Left lung (tissue), 10 donors: ENCODE data around the gene LRRK1. TPM values are rescaled to one million over a fixed set of nuclear protein-coding genes. Genes with fewer than 3 reads are reported as not detected.

Experiments used
- ATAC-seq: fragments of 200-7000 bp; cut with Tn5 transposase; one replicate; pipeline ENCODE4 v1.9.1; 2020; ENCODE audit warnings: moderate library complexity
- DNase-seq, 4 donors: peaks; one replicate each; pipeline ENCODE4 v3.0.0-alpha.2; 2013 to 2020
- H3K27ac ChIP-seq, 2 donors: fragments of 200-600 bp; sonication (generic) in 1 of 2; one replicate each; pipeline versions ENCODE4 v1.5.0 to v1.8.0; 2020 to 2021
- H3K27me3 ChIP-seq, 2 donors: fragments of 200-600 bp; sonication (generic) in 1 of 2; one replicate each; pipeline versions ENCODE4 v1.5.0 to v1.8.0; 2020 to 2021
- H3K36me3 ChIP-seq, 2 donors: fragments of 200-600 bp; sonication (generic) in 1 of 2; one replicate each; pipeline versions ENCODE4 v1.5.0 to v1.8.0; 2020 to 2021
- H3K4me1 ChIP-seq, 2 donors: fragments of 200-600 bp; one replicate each; pipeline ENCODE4 v1.8.0; 2021
- H3K4me3 ChIP-seq, 2 donors: fragments of 200-600 bp; sonication (generic) in 1 of 2; one replicate each; pipeline versions ENCODE4 v1.5.0 to v1.8.0; 2020 to 2021; ENCODE audit warnings: mild to moderate bottlenecking in 1 of 2
- H3K9me3 ChIP-seq, 2 donors: fragments of 200-600 bp; sonication (generic) in 1 of 2; one replicate each; pipeline versions ENCODE4 v1.5.0 to v1.8.0; 2020 to 2021
- intact Hi-C, 2 donors: fragments of 100-400 bp; cut with DNase I; formaldehyde crosslinking; loops; one replicate each; pipeline versions ENCODE4 v1.11.2 to v1.14.2; 2022
- polyA plus RNA-seq, 6 donors: library from polyadenylated mRNA; unstranded; fragments of 120-200 nt; gene quantifications; one replicate each; pipeline ENCODE4 v1.2.1, GENCODE V29; 2013; ENCODE audit not compliant: insufficient read length in 6 of 6
- total RNA-seq, 2 donors: library from RNA; stranded (reverse); fragmentation: NEBNext Ultra II Directional; extraction: Animal tissue kit (Norgen Biotek cat#: 25700); gene quantifications; one replicate each; pipeline ENCODE4 v1.2.1, GENCODE V29; 2021
- TF ChIP-seq, protein P1 (sequence below), 2 donors: fragments of 200-600 bp; sonication (generic) in 1 of 2; IDR thresholded peaks; one replicate each; pipeline versions ENCODE4 v1.5.0 to v1.8.0; 2021; ENCODE audit warnings: antibody characterized with exemption in 2 of 2
- donor health status: DM: no; HTN: yes; CAD: no.
- donor health status: DM: no; HTN: no; CAD: no.

The LRRK1 gene
- total and polyA plus RNA-seq, 8 donors, result 1.9 to 24.2 (median 3.0) TPM

DNA sequence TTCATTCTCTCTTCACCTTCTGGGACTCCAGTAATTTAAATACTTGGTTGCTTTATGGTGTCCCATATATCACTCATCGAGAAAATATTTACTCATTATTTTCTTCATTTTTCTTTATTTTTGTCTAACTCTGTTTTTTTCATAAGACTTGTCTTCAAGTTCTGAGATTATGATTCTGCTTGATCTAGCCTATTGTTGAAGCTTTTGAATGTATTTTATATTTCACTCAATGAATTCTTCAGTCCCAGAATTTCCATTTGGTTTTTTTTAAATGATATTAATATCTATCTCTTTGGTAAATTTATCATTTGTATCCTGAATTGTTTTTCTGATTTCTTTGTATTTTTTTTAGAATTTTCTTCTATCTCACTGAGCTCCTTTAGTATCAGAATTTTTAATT lies 117.0 kb downstream of the LRRK1 start:
- no peak overlapping the region for H3K27ac ChIP-seq
- DNase-seq (no peak), ATAC-seq (no peak)
- H3K4me1 ChIP-seq, result no peaks in the 10 kb centered on the region
- H3K36me3 ChIP-seq, result peaks cover 0 to 30% of the 10 kb centered on the region in 2 donors
- H3K9me3 ChIP-seq, result peaks cover 0 to 4% of the 10 kb centered on the region in 2 donors
- no peaks in the 10 kb centered on the region for H3K27me3 ChIP-seq
- intact Hi-C loops, result no loop called here
- TF ChIP-seq, protein P1, sequence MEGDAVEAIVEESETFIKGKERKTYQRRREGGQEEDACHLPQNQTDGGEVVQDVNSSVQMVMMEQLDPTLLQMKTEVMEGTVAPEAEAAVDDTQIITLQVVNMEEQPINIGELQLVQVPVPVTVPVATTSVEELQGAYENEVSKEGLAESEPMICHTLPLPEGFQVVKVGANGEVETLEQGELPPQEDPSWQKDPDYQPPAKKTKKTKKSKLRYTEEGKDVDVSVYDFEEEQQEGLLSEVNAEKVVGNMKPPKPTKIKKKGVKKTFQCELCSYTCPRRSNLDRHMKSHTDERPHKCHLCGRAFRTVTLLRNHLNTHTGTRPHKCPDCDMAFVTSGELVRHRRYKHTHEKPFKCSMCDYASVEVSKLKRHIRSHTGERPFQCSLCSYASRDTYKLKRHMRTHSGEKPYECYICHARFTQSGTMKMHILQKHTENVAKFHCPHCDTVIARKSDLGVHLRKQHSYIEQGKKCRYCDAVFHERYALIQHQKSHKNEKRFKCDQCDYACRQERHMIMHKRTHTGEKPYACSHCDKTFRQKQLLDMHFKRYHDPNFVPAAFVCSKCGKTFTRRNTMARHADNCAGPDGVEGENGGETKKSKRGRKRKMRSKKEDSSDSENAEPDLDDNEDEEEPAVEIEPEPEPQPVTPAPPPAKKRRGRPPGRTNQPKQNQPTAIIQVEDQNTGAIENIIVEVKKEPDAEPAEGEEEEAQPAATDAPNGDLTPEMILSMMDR (IDR thresholded peaks at IDR 0.05), result no peak
- H3K4me3 ChIP-seq, result no peak overlapping the region

DNA sequence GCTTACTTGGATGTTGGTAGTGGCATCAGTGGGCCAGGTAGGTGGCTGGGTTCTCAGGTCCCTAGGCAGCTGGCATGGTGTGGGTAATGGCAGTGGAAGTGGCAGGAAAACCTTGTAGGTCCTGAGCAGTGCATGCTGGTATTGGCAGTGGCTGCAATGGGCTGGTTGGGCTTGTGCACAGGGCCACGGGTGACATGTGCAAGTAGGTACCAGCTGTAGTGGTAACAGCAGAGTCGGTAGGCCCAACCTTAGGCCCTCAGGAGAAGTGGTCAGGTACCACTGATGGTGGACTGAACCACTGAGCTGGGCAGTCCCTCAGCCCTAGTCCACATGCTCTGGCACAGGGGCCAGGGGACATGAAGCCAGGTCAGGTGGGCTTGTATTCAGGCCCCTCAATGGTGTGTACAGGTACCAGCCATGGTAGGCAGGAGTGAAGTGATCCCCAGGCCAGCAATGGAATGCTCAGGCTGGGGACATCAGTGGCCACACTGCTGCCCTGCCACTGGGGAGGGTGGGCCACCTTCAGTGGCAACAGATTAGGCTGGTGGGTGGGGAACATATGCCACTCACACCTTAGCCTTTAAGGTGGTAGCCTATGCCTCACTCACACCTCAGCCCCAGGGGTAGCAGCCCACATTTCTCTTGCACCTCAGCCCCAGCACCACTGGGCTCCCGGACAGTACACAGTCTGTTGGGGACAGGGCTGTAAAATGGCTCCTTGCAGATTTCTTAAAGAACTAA lies 118.1 kb downstream of the LRRK1 start:
- intact Hi-C loops, result no loop called here
- ATAC-seq (no peak), DNase-seq (peak in 1 of 4 donors; percentile 16)
- H3K36me3 ChIP-seq, result peaks cover 0 to 32% of the 10 kb centered on the region in 2 donors
- H3K9me3 ChIP-seq, result peaks cover 0 to 6% of the 10 kb centered on the region in 2 donors
- H3K27me3 ChIP-seq, result no peaks in the 10 kb centered on the region
- TF ChIP-seq, protein P1 (IDR thresholded peaks at IDR 0.05), result no peak
- H3K4me3 ChIP-seq, result no peak overlapping the region
- H3K4me1 ChIP-seq, result no peaks in the 10 kb centered on the region
- H3K27ac ChIP-seq, result no peak overlapping the region

DNA sequence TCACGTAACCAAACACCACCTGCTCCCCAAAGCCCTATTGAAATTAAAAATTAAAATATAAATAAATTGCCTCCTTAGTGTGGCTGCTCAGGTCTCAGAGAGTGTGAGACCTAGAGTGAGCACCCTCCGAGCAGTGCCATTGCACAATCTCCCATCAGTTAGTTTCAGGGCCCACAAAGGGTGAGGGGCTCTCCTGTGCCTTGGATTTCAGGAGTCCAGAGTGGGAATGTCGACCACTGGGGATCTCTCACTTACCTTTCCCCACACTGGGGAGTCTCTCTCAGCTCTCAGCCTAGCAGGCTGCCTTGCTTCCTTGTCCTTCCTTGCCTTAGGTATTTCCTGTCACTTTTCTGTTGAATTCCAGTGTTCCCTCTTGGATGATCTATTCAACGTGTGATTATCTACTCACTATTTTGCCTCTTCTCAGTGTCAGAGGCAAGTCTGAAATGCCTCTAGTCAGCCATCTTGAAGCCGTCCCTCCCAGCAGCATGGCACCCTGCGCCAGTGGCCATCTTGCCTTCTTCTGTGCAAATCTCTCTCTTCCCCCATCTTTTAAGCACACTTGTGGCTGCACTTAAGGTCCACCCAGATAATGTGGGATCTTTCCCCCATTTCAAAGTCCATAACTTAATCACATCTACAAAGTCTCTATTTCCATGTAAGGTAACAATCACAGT lies 119.3 kb downstream of the LRRK1 start:
- Histone ChIP-seq H3K4me1 (no peaks in the 10 kb centered on the region), H3K27ac (no peak overlapping the region), H3K27me3 (no peaks in the 10 kb centered on the region), H3K9me3 (peaks cover 0 to 6% of the 10 kb centered on the region in 2 donors), H3K36me3 (peaks cover 0 to 38% of the 10 kb centered on the region in 2 donors), H3K4me3 (no peak overlapping the region)
- no peak for DNase-seq
- ATAC-seq, result no peak
- intact Hi-C loops, result no loop called here
- TF ChIP-seq, protein P1 (IDR thresholded peaks at IDR 0.05), result no peak

GRCh38 chr15:101039461-101039860 lies 120.3 kb downstream of the LRRK1 start:
- H3K4me1 ChIP-seq, result no peaks in the 10 kb centered on the region
- ATAC-seq (no peak), DNase-seq (no peak)
- TF ChIP-seq, protein P1 (IDR thresholded peaks at IDR 0.05), result no peak
- peak overlapping the region in 1 of 2 donors; percentile 37 for H3K27ac ChIP-seq
- intact Hi-C loops, result no loop called here
- no peaks in the 10 kb centered on the region for H3K27me3 ChIP-seq
- peaks cover 0 to 41% of the 10 kb centered on the region in 2 donors for H3K36me3 ChIP-seq
- H3K4me3 ChIP-seq, result no peak overlapping the region
- peaks cover 0 to 6% of the 10 kb centered on the region in 2 donors for H3K9me3 ChIP-seq

DNA sequence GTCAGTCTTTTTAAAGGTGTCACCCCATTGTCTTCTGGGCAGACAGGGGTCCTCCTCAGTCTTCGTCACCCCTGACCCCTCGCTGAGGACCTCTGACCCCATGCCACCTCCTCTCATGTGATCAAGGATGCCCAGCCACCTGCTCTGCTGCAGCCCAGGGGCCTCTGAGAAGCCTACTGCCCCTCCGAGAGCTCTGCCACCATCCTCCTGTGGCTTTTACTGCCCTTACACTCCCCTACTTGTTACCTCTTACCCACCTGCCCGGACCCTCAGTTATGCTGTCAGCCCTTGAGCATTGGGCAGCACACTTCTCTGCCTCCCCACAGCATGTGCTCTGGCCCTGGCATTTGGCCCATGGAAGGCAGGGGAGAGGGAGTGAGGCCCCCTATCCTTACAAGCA lies 123.2 kb downstream of the LRRK1 start:
- DNase-seq (peak in 1 of 4 donors; percentile 21), ATAC-seq (no peak)
- Histone ChIP-seq H3K4me3 (no peak overlapping the region), H3K27ac (no peak overlapping the region), H3K36me3 (peaks cover 0 to 64% of the 10 kb centered on the region in 2 donors), H3K9me3 (peaks cover 0 to 6% of the 10 kb centered on the region in 2 donors), H3K4me1 (no peaks in the 10 kb centered on the region), H3K27me3 (no peaks in the 10 kb centered on the region)
- TF ChIP-seq, protein P1 (IDR thresholded peaks at IDR 0.05), result no peak
- intact Hi-C loops, result no loop called here
